Liver (tissue), 3 donors: ENCODE data around the gene URB1.
"Not testable (repeated sequence)": the region's sequence is repeated elsewhere in the genome, so short reads cannot be mapped to it uniquely, and the experiment has no call there.

Experiments used
- CTCF ChIP-seq: fragments of 150-350 bp; IDR thresholded peaks from 2 replicates; pipeline ENCODE4 v1.5.1; 2017; ENCODE audit warnings: improper control_type of control experiment, low read depth, low read length; ENCODE audit not compliant: missing input control
- EGR1 ChIP-seq, 2 donors: IDR thresholded peaks; 2 replicates each; pipeline ENCODE4 v1.6.1; 2016 to 2018; ENCODE audit warnings: antibody characterized with exemption in 2 of 2, low read depth in 2 of 2
- FOXA1 ChIP-seq: IDR thresholded peaks from 2 replicates; pipeline ENCODE4 v1.6.1; 2016; ENCODE audit warnings: antibody characterized with exemption
- GABPA ChIP-seq, 2 donors: IDR thresholded peaks in 1 of 2; conservative IDR thresholded peaks in 1 of 2; 2 replicates each; pipeline ENCODE4 v1.6.1; 2016; ENCODE audit warnings: antibody characterized with exemption in 2 of 2, mild to moderate bottlenecking in 1 of 2, moderate library complexity in 1 of 2
- JUND ChIP-seq, 2 donors: IDR thresholded peaks; 2 replicates each; pipeline ENCODE4 v1.6.1; 2016; ENCODE audit warnings: antibody characterized with exemption in 2 of 2
- MAX ChIP-seq: IDR thresholded peaks from 2 replicates; pipeline ENCODE4 v1.6.1; 2016; ENCODE audit warnings: antibody characterized with exemption
- NR2F2 ChIP-seq: IDR thresholded peaks from 2 replicates; pipeline ENCODE4 v1.6.1; 2016; ENCODE audit warnings: antibody characterized with exemption
- RAD21 ChIP-seq, 2 donors: IDR thresholded peaks; 2 replicates each; pipeline ENCODE4 v1.6.1; 2016; ENCODE audit warnings: antibody characterized with exemption in 2 of 2, mild to moderate bottlenecking in 2 of 2
- REST ChIP-seq: IDR thresholded peaks from 2 replicates; pipeline ENCODE4 v1.6.1; 2016; ENCODE audit warnings: antibody characterized with exemption, mild to moderate bottlenecking
- SP1 ChIP-seq: IDR thresholded peaks from 2 replicates; pipeline ENCODE4 v1.6.1; 2018; ENCODE audit warnings: antibody characterized with exemption, mild to moderate bottlenecking
- TAF1 ChIP-seq: conservative IDR thresholded peaks from 2 replicates; pipeline ENCODE4 v1.6.1; 2016; ENCODE audit warnings: antibody characterized with exemption, mild to moderate bottlenecking
- YY1 ChIP-seq: IDR thresholded peaks from 2 replicates; pipeline ENCODE4 v1.6.1; 2016; ENCODE audit warnings: antibody characterized with exemption, mild to moderate bottlenecking
- ZBTB33 ChIP-seq: IDR thresholded peaks from 2 replicates; pipeline ENCODE4 v1.6.1; 2016; ENCODE audit warnings: antibody characterized with exemption
- donor health status: healthy.
- donor health status: healthy.

GRCh38 chr21:32265321-32265720 is 127.5 kb downstream of the URB1 start:
- TF ChIP-seq CTCF; SP1; TAF1; GABPA (IDR thresholded peaks at IDR 0.05 in 1 of 2, conservative IDR thresholded peaks at IDR 0.05 in 1 of 2); REST; JUND (IDR thresholded peaks at IDR 0.05); NR2F2; YY1; EGR1 (IDR thresholded peaks at IDR 0.05; ENCODE audit: low read depth in 2 of 2); RAD21 (IDR thresholded peaks at IDR 0.05); ZBTB33; MAX; FOXA1: not testable (repeated sequence)
